HepG2 (cell line): Measurements from ENCODE around the gene RAX. TPM values are rescaled to one million over a fixed set of nuclear protein-coding genes. Genes with fewer than 3 reads are reported as not detected.

ENCODE experiments used
- ATAC-seq: fragments of 200-7000 bp; cut with Tn5 transposase; 3 replicates; pipeline ENCODE4 v1.9.1; 2020; ENCODE audit warnings: mild to moderate bottlenecking, moderate library complexity
- BruUV-seq: library from RNA; stranded (reverse); fragments of 400-500 nt; replicated peaks from 2 replicates; lab custom pipeline; 2021; lab: Mats Ljungman, UMichigan
- CTCF ChIA-PET: fragments of 300-600 bp; formaldehyde crosslinking; extraction: SDS; loops from one replicate; lab custom pipeline; 2021; ENCODE audit warnings: low total read pairs, inconsistent platforms, low intra/inter-chr PET ratio; lab: Yijun Ruan, JAX
- POLR2A ChIA-PET: fragments of 350-600 bp; sonication (Branson Sonifier 250); formaldehyde crosslinking; loops from one replicate; lab custom pipeline; 2020; ENCODE audit warnings: antibody characterized with exemption, inconsistent platforms; lab: Yijun Ruan, JAX
- DNase-seq: peaks from one replicate; pipeline ENCODE4 v3.0.0-alpha.2; 2015; ENCODE audit warnings: low spot score
- FAIRE-seq: peaks from 3 replicates; lab custom pipeline; 2011; peaks lifted over from hg19 to GRCh38; lab: Jason Lieb, UNC
- H2AFZ ChIP-seq: one replicate; pipeline ENCODE4 v1.6.1; 2011; ENCODE audit warnings: low read length, inconsistent platforms
- H3K27ac ChIP-seq: fragments of 300-600 bp; 3 replicates; pipeline ENCODE4 v1.8.0; 2011; ENCODE audit warnings: mixed run types, mild to moderate bottlenecking, mixed read lengths, low read length, inconsistent platforms; ENCODE audit not compliant: insufficient read depth; ENCODE audit errors: extremely low read length
- H3K27me3 ChIP-seq, 2 experiments: fragments of 200-600 bp in 1 of 2; 2 replicates in 1 of 2; 3 replicates in 1 of 2; pipeline versions ENCODE4 v1.6.0 to v1.8.0; 2011; ENCODE audit warnings: low read length in 2 of 2, mild to moderate bottlenecking in 2 of 2, moderate library complexity in 2 of 2, inconsistent platforms in 1 of 2; ENCODE audit not compliant: insufficient read depth in 2 of 2, control insufficient read depth in 1 of 2
- H3K36me3 ChIP-seq, 2 experiments: fragments of 200-600 bp in 1 of 2; replicated peaks in 1 of 2; 2 replicates in 1 of 2; 3 replicates in 1 of 2; pipeline versions ENCODE4 v1.5.1 to v1.8.0; 2011; ENCODE audit warnings: low read length in 2 of 2, inconsistent platforms in 1 of 2; ENCODE audit not compliant: insufficient read depth in 2 of 2, control insufficient read depth in 1 of 2
- H3K4me1 ChIP-seq: 2 replicates; pipeline ENCODE4 v1.5.1; 2012; ENCODE audit warnings: low read length, inconsistent platforms; ENCODE audit not compliant: insufficient read depth
- H3K4me2 ChIP-seq: 2 replicates; pipeline ENCODE4 v1.6.0; 2011; ENCODE audit warnings: low read depth, low read length, inconsistent platforms
- H3K4me3 ChIP-seq, 3 experiments: fragments of 200-600 bp in 1 of 3; sonication (generic), shearing (Covaris generic) in 1 of 3; replicated peaks in 1 of 3; 2 replicates each; pipeline ENCODE4 v1.5.1; 2011 to 2016; ENCODE audit warnings: low read length in 3 of 3, inconsistent platforms in 2 of 3, low read depth in 2 of 3, mild to moderate bottlenecking in 2 of 3, control low read depth in 1 of 3, mixed read lengths in 1 of 3; ENCODE audit not compliant: insufficient read depth in 1 of 3
- H3K79me2 ChIP-seq: one replicate; pipeline ENCODE4 v1.6.1; 2011; ENCODE audit warnings: low read length, inconsistent platforms; ENCODE audit not compliant: insufficient read depth
- H3K9ac ChIP-seq: 2 replicates; pipeline ENCODE4 v1.6.0; 2011; ENCODE audit warnings: mild to moderate bottlenecking, low read depth, low read length, inconsistent platforms; ENCODE audit not compliant: insufficient read depth
- H3K9me3 ChIP-seq: 2 replicates; pipeline ENCODE4 v1.5.1; 2012; ENCODE audit warnings: mild to moderate bottlenecking, low read length
- H4K20me1 ChIP-seq: 2 replicates; pipeline ENCODE4 v1.6.0; 2011; ENCODE audit warnings: inconsistent platforms, mild to moderate bottlenecking, low read length, moderate library complexity; ENCODE audit not compliant: insufficient read depth
- HOMEZ ChIP-seq: IDR thresholded peaks from 2 replicates; pipeline ENCODE4 v1.6.1; 2016; ENCODE audit warnings: low read depth
- PATZ1 ChIP-seq: sonication (generic); formaldehyde crosslinking; IDR thresholded peaks from 2 replicates; pipeline ENCODE4 v1.4.0; 2020; ENCODE audit warnings: missing genetic modification reagents
- WGBS: methylation state at CpG from one replicate; pipeline ENCODE4 v1.1.6; 2017; ENCODE audit warnings: low lambda C conversion rate; 5-methylcytosine and 5-hydroxymethylcytosine counted together
- in situ Hi-C: cut with HindIII; loops from 2 replicates; pipeline ENCODE4 v1.10.0; 2017; ENCODE audit warnings: low pct_unique_long_range_greater_than_20kb; ENCODE audit not compliant: extremely low pct_ligation_motif_present
- intact Hi-C: fragments of 100-400 bp; cut with micrococcal nuclease; formaldehyde crosslinking; loops from one replicate; pipeline ENCODE4 v1.10.0; 2022; ENCODE audit not compliant: unreplicated experiment
- polyA plus RNA-seq, 8 experiments: library from polyadenylated mRNA; depleted of rRNA in 3 of 8; stranded (reverse) in 7 of 8; unstranded in 1 of 8; fragments of >200 nt; fragmentation: Illumina TruSeq in 4 of 8; extraction: Trizol in 4 of 8; gene quantifications; 2 replicates each; pipeline versions ENCODE4 v1.2.1 to v1.2.3, GENCODE V29; 2011 to 2016; ENCODE audit warnings: low read depth in 4 of 8, missing spikeins in 1 of 8, mixed read lengths in 1 of 8; ENCODE audit not compliant: insufficient read depth in 1 of 8
- total RNA-seq, 5 experiments: library from RNA; depleted of rRNA; stranded (reverse); fragments of >200 nt; fragmentation: Illumina TruSeq; extraction: Trizol; gene quantifications; 2 replicates each; pipeline ENCODE4 v1.2.3, GENCODE V29; 2016; ENCODE audit warnings: low read depth in 1 of 5
- TF ChIP-seq, protein P1 (sequence below): sonication (generic); formaldehyde crosslinking; IDR thresholded peaks from 2 replicates; pipeline ENCODE4 v1.5.0; 2020; ENCODE audit warnings: missing genetic modification reagents, mild to moderate bottlenecking, borderline replicate concordance
- TF ChIP-seq, protein P2 (sequence below): sonication (generic); formaldehyde crosslinking; IDR thresholded peaks from 2 replicates; pipeline ENCODE4 v1.4.0; 2020; ENCODE audit warnings: missing genetic modification reagents, borderline replicate concordance

The RAX gene
- total and polyA plus RNA-seq, 2 of the 13 experiments (the other 11 are each of a cell fraction or from before 2014, with no cell fraction given) = not detected

GRCh38 chr18:59242906-59243305, 30.3 kb downstream of the RAX start (continued):
- TF ChIP-seq PATZ1 (CRISPR knock-in tag) = no peak

DNA sequence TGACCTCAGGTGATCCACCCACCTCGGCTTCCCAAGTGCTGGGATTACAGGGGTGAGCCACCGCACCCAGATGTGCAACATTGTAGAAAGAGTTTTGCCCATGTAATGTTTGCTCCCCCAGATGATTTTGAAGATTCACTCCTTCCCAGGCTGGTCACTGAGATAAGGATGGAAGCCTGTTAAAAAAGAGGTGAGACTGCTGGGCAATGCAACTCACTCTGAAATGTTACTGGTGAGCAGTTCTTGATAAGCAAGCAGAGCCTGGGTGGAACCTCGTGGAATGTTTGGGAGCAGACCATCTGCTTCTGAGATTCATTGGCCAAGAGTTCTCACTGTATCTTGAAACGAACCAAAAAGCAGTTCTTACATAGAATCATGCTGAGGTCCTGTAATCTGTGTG, 33.6 kb downstream of the RAX start:
- no peaks in the 10 kb centered on the region for H3K9me3 ChIP-seq
- DNase-seq (no peak), ATAC-seq (no peak), FAIRE-seq (no peak)
- no peak overlapping the region for H2AFZ ChIP-seq
- no peak overlapping the region for H3K4me2 ChIP-seq
- H3K79me2 ChIP-seq = no peaks in the 10 kb centered on the region
- H4K20me1 ChIP-seq = no peaks in the 10 kb centered on the region
- H3K4me3 ChIP-seq = no peak overlapping the region
- H3K4me1 ChIP-seq = no peaks in the 10 kb centered on the region
- no peaks in the 10 kb centered on the region for H3K36me3 ChIP-seq
- ChIA-PET CTCF (no interaction called here), POLR2A (no interaction called here)
- intact Hi-C loops (no loop called here), in situ Hi-C loops (no loop called here)
- no peaks in the 10 kb centered on the region; a peak in 1 of 5 replicates for H3K27me3 ChIP-seq
- H3K27ac ChIP-seq = no peak overlapping the region
- 0% methylated on average over 4 of the region's 4 CpGs for WGBS
- no peak overlapping the region for H3K9ac ChIP-seq
- BruUV-seq = no TSS peak
- TF ChIP-seq, protein P1, sequence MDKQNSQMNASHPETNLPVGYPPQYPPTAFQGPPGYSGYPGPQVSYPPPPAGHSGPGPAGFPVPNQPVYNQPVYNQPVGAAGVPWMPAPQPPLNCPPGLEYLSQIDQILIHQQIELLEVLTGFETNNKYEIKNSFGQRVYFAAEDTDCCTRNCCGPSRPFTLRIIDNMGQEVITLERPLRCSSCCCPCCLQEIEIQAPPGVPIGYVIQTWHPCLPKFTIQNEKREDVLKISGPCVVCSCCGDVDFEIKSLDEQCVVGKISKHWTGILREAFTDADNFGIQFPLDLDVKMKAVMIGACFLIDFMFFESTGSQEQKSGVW (CRISPR knock-in tag) = no peak
- TF ChIP-seq, protein P2, sequence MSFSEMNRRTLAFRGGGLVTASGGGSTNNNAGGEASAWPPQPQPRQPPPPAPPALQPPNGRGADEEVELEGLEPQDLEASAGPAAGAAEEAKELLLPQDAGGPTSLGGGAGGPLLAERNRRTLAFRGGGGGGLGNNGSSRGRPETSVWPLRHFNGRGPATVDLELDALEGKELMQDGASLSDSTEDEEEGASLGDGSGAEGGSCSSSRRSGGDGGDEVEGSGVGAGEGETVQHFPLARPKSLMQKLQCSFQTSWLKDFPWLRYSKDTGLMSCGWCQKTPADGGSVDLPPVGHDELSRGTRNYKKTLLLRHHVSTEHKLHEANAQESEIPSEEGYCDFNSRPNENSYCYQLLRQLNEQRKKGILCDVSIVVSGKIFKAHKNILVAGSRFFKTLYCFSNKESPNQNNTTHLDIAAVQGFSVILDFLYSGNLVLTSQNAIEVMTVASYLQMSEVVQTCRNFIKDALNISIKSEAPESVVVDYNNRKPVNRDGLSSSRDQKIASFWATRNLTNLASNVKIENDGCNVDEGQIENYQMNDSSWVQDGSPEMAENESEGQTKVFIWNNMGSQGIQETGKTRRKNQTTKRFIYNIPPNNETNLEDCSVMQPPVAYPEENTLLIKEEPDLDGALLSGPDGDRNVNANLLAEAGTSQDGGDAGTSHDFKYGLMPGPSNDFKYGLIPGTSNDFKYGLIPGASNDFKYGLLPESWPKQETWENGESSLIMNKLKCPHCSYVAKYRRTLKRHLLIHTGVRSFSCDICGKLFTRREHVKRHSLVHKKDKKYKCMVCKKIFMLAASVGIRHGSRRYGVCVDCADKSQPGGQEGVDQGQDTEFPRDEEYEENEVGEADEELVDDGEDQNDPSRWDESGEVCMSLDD (CRISPR knock-in tag) = no peak
- TF ChIP-seq HOMEZ = no peak
